ENCODE results near the gene BDH1.

BDH1 gene

DNA sequence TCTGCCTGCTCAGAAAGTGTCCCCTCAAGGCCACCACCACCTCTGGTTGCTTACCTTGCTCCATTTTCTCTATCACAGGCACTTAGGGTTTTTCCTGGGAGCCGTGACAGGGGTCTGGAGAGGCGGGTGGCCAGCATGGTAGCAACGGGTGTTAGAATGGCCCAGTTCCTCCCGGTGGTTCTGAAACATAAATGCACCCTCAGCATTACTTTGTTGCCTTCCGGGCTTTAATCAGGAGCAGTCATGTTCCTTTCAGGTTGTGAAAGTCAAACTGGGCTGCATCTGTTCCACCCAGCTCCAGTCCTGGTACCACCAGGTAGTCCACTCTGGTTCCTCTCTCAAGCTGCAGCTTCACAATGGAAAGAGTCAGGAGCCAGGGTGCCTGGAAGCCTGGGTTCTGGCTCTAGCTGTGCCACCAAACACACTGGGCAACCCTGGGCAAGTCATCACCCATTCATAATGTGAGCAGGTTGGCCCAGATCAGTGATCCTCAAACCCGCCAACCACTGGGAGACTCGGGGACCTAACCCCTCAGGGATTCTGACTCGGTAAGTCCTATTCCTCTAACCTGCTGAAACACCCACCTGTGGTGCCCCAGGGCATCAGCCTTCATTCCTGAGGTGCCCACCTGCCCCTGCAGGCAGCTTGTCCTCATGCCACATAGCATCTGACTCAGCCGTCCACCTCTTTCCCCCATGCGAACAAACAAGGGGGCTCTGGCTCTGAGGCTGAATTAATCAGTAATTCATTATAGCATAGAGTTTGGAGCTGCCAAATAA is 9.3 kb downstream of the BDH1 start:
- no peaks in the 10 kb centered on the region for H3K9me3 ChIP-seq (ENCODE audit: insufficient read depth, low read length, severe bottlenecking)
- DNase-seq (no peak), ATAC-seq (ENCODE audit: insufficient read depth, low read depth) (no peak)
- H3K27me3 ChIP-seq (ENCODE audit: insufficient read depth, low read length, poor library complexity): no peaks in the 10 kb centered on the region
- peaks cover 72% of the 10 kb centered on the region for H4K20me1 ChIP-seq (ENCODE audit: insufficient read depth, low read length)
- no peak overlapping the region for H2AFZ ChIP-seq (ENCODE audit: low read depth, low read length)
- H3K4me2 ChIP-seq (ENCODE audit: insufficient read depth, low read length): no peak overlapping the region
- no peak overlapping the region for H3K9ac ChIP-seq (ENCODE audit: low read depth, low read length)
- no peak overlapping the region for H3K4me3 ChIP-seq (ENCODE audit: low read depth in 1 of 2, low read length in 2 of 2)
- H3K79me2 ChIP-seq (ENCODE audit: insufficient read depth, low read length): peaks cover 89% of the 10 kb centered on the region
- peaks cover 84% of the 10 kb centered on the region for H3K36me3 ChIP-seq (ENCODE audit: insufficient read depth, low read length)
- H3K4me1 ChIP-seq (ENCODE audit: insufficient read depth, low read length): no peaks in the 10 kb centered on the region
- TF ChIP-seq, protein P1, sequence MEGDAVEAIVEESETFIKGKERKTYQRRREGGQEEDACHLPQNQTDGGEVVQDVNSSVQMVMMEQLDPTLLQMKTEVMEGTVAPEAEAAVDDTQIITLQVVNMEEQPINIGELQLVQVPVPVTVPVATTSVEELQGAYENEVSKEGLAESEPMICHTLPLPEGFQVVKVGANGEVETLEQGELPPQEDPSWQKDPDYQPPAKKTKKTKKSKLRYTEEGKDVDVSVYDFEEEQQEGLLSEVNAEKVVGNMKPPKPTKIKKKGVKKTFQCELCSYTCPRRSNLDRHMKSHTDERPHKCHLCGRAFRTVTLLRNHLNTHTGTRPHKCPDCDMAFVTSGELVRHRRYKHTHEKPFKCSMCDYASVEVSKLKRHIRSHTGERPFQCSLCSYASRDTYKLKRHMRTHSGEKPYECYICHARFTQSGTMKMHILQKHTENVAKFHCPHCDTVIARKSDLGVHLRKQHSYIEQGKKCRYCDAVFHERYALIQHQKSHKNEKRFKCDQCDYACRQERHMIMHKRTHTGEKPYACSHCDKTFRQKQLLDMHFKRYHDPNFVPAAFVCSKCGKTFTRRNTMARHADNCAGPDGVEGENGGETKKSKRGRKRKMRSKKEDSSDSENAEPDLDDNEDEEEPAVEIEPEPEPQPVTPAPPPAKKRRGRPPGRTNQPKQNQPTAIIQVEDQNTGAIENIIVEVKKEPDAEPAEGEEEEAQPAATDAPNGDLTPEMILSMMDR (IDR thresholded peaks at IDR 0.05; ENCODE audit: borderline replicate concordance, extremely low read depth, low read length, poor library complexity, severe bottlenecking): no peak
- TF ChIP-seq EZH2 (IDR thresholded peaks at IDR 0.05; ENCODE audit: borderline replicate concordance, low read depth, low read length, severe bottlenecking): no peak
- H3K27ac ChIP-seq (ENCODE audit: low read length): no peak overlapping the region

- ATAC-seq (ENCODE audit: insufficient read depth, low read depth) (no peak), DNase-seq (no peak)
- no peak overlapping the region for H3K27ac ChIP-seq (ENCODE audit: low read length)
- no peak overlapping the region for H3K4me2 ChIP-seq (ENCODE audit: insufficient read depth, low read length)
- peaks cover 85% of the 10 kb centered on the region for H3K79me2 ChIP-seq (ENCODE audit: insufficient read depth, low read length)
- peaks cover 93% of the 10 kb centered on the region for H3K36me3 ChIP-seq (ENCODE audit: insufficient read depth, low read length)
- no peaks in the 10 kb centered on the region for H3K27me3 ChIP-seq (ENCODE audit: insufficient read depth, low read length, poor library complexity)
- H3K4me1 ChIP-seq (ENCODE audit: insufficient read depth, low read length): no peaks in the 10 kb centered on the region
- no peak overlapping the region for H3K4me3 ChIP-seq (ENCODE audit: low read depth in 1 of 2, low read length in 2 of 2)
- no peak overlapping the region for H2AFZ ChIP-seq (ENCODE audit: low read depth, low read length)
- no peak for TF ChIP-seq EZH2 (IDR thresholded peaks at IDR 0.05; ENCODE audit: borderline replicate concordance, low read depth, low read length, severe bottlenecking)
- TF ChIP-seq, protein P1 (IDR thresholded peaks at IDR 0.05; ENCODE audit: borderline replicate concordance, extremely low read depth, low read length, poor library complexity, severe bottlenecking): no peak
- no peak overlapping the region for H3K9ac ChIP-seq (ENCODE audit: low read depth, low read length)
- no peaks in the 10 kb centered on the region for H3K9me3 ChIP-seq (ENCODE audit: insufficient read depth, low read length, severe bottlenecking)
- H4K20me1 ChIP-seq (ENCODE audit: insufficient read depth, low read length): peaks cover 71% of the 10 kb centered on the region
Measured at GRCh38 chr3:197545571-197545970, 10.2 kb downstream of the BDH1 start.

DNA sequence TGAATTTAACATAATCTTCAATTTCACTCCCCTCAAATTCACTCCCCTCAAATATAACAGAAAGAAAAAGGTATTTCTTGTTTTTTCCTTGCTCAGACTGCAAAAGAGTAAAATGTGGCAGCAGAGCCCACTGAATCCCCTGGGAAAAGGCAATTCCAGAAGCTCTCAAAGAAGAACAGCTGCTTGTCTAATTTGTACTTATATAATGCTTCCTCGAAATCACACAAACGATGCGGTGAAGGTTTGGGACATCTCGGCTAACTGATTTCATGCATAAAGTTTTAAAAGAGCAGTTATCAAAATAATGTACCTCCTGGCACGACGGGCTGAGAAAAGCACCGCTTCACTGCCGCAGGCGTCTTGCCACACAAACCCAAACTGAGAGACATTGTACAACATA is 10.7 kb downstream of the BDH1 start:
- TF ChIP-seq, protein P1 (IDR thresholded peaks at IDR 0.05; ENCODE audit: borderline replicate concordance, extremely low read depth, low read length, poor library complexity, severe bottlenecking): no peak
- no peak for TF ChIP-seq EZH2 (IDR thresholded peaks at IDR 0.05; ENCODE audit: borderline replicate concordance, low read depth, low read length, severe bottlenecking)
- H3K36me3 ChIP-seq (ENCODE audit: insufficient read depth, low read length): peaks cover 92% of the 10 kb centered on the region
- no peak for DNase-seq
- no peak overlapping the region for H3K9ac ChIP-seq (ENCODE audit: low read depth, low read length)
- no peaks in the 10 kb centered on the region for H3K4me1 ChIP-seq (ENCODE audit: insufficient read depth, low read length)
- no peaks in the 10 kb centered on the region for H3K27me3 ChIP-seq (ENCODE audit: insufficient read depth, low read length, poor library complexity)
- H3K27ac ChIP-seq (ENCODE audit: low read length): no peak overlapping the region
- no peak for ATAC-seq (ENCODE audit: insufficient read depth, low read depth)
- no peak overlapping the region for H3K4me2 ChIP-seq (ENCODE audit: insufficient read depth, low read length)
- no peak overlapping the region for H2AFZ ChIP-seq (ENCODE audit: low read depth, low read length)
- H3K79me2 ChIP-seq (ENCODE audit: insufficient read depth, low read length): peaks cover 80% of the 10 kb centered on the region
- H3K9me3 ChIP-seq (ENCODE audit: insufficient read depth, low read length, severe bottlenecking): no peaks in the 10 kb centered on the region
- no peak overlapping the region for H3K4me3 ChIP-seq (ENCODE audit: low read depth in 1 of 2, low read length in 2 of 2)
- peaks cover 66% of the 10 kb centered on the region for H4K20me1 ChIP-seq (ENCODE audit: insufficient read depth, low read length)

All from DND-41 (cell line).